ENCODE data around the gene B4GALNT1.
"Not testable (repeated sequence)": the region's sequence is repeated elsewhere in the genome, so short reads cannot be mapped to it uniquely, and the experiment has no call there.

The B4GALNT1 gene

GRCh38 chr12:57632958-57633840 is at the start of gene B4GALNT1:
Gene B4GALNT1 (minus strand): TSS chr12:57633201. CDS start chr12:57632132, 1,069 bp downstream.
- FAIRE-seq: no peak

- no peak for FAIRE-seq
These were observed 46.7 kb upstream of the B4GALNT1 start for GRCh38 chr12:57679697-57680096.

GRCh38 chr12:57677947-57678346 is 44.9 kb upstream of the B4GALNT1 start:
- not testable (repeated sequence) for FAIRE-seq

GRCh38 chr12:57674691-57675090 is 41.7 kb upstream of the B4GALNT1 start:
- FAIRE-seq: no peak

- FAIRE-seq: no peak
These were observed 39.8 kb upstream of the B4GALNT1 start for GRCh38 chr12:57672801-57673200.

GRCh38 chr12:57671811-57672210 is 38.8 kb upstream of the B4GALNT1 start:
- not testable (repeated sequence) for FAIRE-seq

GRCh38 chr12:57669691-57670090 is 36.7 kb upstream of the B4GALNT1 start:
- FAIRE-seq: not testable (repeated sequence)

GRCh38 chr12:57666897-57667296 is 33.9 kb upstream of the B4GALNT1 start:
- FAIRE-seq: no peak

- not testable (repeated sequence) for FAIRE-seq
These were observed 32.2 kb upstream of the B4GALNT1 start for GRCh38 chr12:57665066-57665820.

GRCh38 chr12:57661376-57661775 is 28.4 kb upstream of the B4GALNT1 start:
- FAIRE-seq: no peak

GRCh38 chr12:57658890-57659289 is 25.9 kb upstream of the B4GALNT1 start:
- FAIRE-seq: no peak

GRCh38 chr12:57657744-57658143 is 24.7 kb upstream of the B4GALNT1 start:
- FAIRE-seq: no peak

- not testable (repeated sequence) for FAIRE-seq
These were observed 23.4 kb upstream of the B4GALNT1 start for GRCh38 chr12:57656408-57656807.

GRCh38 chr12:57655541-57656240 is 22.7 kb upstream of the B4GALNT1 start:
- FAIRE-seq: no peak

GRCh38 chr12:57654042-57654441 is 21.0 kb upstream of the B4GALNT1 start:
- no peak for FAIRE-seq

GRCh38 chr12:57646659-57647049 is 13.7 kb upstream of the B4GALNT1 start:
- not testable (repeated sequence) for FAIRE-seq

GRCh38 chr12:57645990-57646658 is 13.1 kb upstream of the B4GALNT1 start:
- FAIRE-seq: not testable (repeated sequence)

GRCh38 chr12:57641699-57642442 is 8.9 kb upstream of the B4GALNT1 start:
- FAIRE-seq: no peak

- no peak for FAIRE-seq
These were observed 7.4 kb upstream of the B4GALNT1 start for GRCh38 chr12:57640175-57641042.

- FAIRE-seq: no peak
These were observed 5.1 kb upstream of the B4GALNT1 start for GRCh38 chr12:57638096-57638495.

- FAIRE-seq: no peak
These were observed 4.4 kb upstream of the B4GALNT1 start for GRCh38 chr12:57637364-57637763.

Measured in endometrium (tissue), 2 donors.